SIG-M5 treated with dmso at 0.1 percent for 504 hours (cell line): ENCODE data around the gene DBNDD1.
"Not testable (repeated sequence)": the region's sequence is repeated elsewhere in the genome, so short reads cannot be mapped to it uniquely, and the experiment has no call there.

Source experiments
- DNase-seq: peaks from one replicate; lab custom pipeline; 2025; ENCODE audit not compliant: unreplicated experiment; lab: John Stamatoyannopoulos, UW

The DBNDD1 gene, protein sequence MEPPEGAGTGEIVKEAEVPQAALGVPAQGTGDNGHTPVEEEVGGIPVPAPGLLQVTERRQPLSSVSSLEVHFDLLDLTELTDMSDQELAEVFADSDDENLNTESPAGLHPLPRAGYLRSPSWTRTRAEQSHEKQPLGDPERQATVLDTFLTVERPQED

GRCh38 chr16:90018652-90019542 is at the start of gene DBNDD1:
Gene DBNDD1 (minus strand): TSS chr16:90019456. CDS start chr16:90019341, 115 bp downstream.
- DNase-seq = no peak

GRCh38 chr16:90061437-90061836 is 42.2 kb upstream of the DBNDD1 start:
- no peak for DNase-seq

GRCh38 chr16:90057738-90058173 is 38.5 kb upstream of the DBNDD1 start:
- no peak for DNase-seq

- not testable (repeated sequence) for DNase-seq
Observed at GRCh38 chr16:90056521-90056920, 37.3 kb upstream of the DBNDD1 start.

DNA sequence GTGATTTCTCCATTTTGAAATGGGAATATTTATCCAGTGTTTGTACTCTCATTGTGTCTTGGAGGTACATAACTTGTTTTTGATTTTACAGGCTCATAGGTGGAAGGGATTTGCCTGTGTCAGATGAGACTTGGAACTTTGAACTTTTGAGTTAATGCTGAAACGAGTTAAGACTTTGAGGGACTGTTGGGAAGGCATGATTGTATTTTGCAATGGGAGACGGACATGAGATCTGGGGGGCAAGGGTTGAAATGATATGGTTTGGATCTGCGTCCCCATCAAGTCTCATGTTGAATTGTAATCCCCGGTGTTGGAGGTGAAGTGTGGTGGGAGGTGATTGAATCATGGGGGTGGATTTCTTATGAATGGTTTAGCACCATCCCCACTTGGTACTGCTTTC is 36.1 kb upstream of the DBNDD1 start:
- DNase-seq = no peak

DNA sequence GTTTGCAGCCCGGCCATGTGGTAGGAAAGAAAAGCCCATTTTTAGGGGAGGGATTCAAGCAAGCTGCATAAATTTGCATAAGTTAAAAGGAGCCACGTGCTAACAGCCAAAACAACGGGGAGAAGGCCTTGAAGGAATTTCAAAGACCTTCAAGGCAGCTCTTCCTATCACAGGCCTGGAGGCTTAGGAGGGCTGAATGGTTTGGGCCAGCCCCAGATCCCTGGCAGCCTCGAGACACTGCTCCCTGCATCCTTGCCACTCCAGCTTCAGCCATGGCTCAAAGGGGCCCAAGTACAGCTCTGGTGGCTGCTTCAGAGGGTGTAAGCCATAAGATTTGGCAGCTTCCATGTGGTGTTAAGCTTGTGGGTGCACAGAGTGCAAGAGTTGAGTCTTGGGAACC is 35.3 kb upstream of the DBNDD1 start:
- no peak for DNase-seq

- DNase-seq = no peak
Observed at GRCh38 chr16:90053902-90054500, 34.7 kb upstream of the DBNDD1 start.

DNA sequence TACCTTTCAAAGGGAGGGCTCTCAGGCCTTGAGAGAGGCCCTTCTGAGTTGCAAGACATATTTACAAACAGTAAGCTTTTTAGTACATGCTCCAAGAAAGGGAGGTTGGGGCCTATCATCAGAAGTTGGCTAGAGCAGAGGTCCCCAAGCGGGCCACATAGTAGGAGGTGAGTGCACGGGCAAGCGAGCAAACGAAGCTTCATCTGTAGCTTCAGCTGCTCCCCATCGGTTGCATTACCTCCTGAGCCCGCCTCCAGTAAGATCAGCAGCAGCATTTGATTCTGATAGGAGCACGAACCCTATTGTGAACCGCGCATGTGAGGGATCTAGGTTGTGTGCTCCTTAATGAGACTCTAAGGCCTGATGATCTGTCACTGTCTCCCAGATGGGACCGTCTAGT is 31.7 kb upstream of the DBNDD1 start:
- no peak for DNase-seq

DNA sequence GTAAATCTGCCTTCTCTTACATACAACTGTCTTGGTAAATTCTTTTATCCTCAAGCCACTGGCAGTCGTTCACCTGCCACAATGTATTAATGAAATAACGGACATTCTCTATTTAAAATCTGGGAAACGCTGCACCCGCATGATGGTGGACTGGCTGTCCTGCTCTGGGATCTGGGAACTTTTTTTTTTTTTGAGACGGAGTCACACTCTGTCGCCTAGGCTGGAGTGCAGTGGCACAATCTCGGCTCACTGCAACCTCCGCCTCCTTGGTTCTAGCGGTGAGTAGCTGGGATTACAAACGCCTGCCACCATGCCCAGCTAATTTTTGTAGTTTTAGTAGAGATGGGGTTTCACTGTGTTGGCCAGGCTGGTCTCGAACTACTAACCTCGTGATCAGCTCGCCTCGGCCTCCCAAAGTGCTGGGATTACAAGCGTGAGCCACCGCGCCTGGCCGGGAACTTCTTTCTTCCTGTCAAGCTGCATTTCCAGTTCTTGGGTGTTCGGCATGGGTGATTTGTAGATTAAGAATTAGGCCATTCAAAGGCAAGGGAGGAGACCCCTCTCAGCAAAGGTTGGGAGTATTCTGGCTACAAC is 29.6 kb upstream of the DBNDD1 start:
- no peak for DNase-seq

DNA sequence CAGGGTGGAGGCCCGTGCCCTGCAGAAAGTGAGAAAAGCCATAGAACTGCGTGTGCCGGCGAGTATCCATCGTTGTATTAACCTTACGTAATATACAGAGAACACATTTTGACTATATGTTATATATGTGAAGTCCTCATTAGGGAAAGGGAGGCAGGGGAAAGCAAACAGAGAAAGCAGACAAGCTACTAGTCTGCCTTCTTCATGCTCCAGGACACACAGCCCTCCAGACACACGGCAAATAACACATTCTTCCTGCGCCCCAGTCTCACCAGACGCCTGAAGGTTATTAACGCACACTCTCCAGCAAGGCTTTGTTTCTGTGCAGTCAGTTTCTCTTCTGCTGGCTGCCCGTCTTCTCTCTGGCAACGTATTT is 29.1 kb upstream of the DBNDD1 start:
- DNase-seq = no peak

DNA sequence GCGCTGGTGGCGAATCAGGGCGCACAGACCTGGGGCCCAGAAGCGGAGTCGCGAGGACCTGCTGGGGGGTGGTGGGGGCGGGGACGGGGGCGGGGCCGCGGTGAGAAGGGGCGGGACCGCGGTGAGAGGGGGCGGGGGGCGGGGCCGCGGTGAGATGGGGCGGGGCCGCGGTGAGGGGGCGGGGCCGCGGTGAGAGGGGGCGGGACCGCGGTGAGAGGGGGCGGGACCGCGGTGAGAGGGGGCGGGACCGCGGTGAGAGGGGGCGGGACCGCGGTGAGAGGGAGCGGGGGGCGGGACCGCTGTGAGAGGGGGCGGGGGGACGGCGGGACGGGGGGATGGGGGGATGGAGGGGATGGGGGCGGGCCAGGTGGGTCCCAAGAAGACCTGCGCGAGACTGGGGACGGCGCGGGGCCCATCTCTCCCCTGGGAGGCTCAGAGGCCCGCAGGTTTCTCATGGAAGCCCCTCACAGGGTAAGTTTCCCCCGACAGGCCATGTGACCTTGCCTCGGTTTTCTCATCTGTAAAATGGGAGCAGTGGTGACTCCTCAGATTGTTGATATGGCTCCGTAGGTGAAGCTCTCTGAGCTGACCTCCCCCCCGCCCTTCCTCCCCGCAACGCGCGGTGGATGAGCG is 28.6 kb upstream of the DBNDD1 start:
- no peak for DNase-seq

DNA sequence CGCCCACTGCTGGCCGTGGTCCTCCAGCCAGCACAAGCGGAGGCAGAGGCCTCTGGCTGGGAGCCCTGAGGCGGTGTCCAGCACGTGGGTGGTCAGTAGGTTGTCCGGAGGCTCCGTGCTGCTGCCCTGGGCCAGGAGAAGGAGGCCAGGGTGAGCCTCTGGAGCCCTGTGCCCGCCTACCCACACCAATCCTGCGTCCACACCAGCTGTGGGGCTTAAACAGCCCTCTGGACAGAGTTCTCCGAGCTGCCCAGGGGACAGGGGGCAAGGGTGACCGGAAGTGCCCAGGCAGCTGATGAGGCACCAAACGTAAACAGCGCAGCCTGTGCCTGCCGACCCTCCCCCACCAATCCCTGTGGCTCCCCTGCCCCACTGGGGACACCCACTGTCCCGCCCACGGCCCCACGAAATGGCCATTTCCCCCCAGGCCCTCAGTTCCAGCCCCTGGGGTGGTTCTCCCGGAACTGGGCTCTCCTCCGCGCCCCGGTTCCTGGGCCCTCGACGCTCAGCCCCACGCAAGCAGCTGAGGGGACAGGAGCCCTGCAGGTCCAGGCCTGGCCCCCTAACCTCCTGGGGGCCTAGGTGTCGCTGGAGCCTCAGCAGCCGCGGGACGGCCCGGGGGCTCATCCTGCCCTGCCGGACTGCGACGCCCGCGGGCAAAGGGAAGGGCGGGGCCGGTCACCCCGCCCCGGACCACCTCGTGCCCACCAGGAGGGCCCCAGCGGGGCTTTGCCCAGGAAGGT is 27.9 kb upstream of the DBNDD1 start:
- DNase-seq = no peak

DNA sequence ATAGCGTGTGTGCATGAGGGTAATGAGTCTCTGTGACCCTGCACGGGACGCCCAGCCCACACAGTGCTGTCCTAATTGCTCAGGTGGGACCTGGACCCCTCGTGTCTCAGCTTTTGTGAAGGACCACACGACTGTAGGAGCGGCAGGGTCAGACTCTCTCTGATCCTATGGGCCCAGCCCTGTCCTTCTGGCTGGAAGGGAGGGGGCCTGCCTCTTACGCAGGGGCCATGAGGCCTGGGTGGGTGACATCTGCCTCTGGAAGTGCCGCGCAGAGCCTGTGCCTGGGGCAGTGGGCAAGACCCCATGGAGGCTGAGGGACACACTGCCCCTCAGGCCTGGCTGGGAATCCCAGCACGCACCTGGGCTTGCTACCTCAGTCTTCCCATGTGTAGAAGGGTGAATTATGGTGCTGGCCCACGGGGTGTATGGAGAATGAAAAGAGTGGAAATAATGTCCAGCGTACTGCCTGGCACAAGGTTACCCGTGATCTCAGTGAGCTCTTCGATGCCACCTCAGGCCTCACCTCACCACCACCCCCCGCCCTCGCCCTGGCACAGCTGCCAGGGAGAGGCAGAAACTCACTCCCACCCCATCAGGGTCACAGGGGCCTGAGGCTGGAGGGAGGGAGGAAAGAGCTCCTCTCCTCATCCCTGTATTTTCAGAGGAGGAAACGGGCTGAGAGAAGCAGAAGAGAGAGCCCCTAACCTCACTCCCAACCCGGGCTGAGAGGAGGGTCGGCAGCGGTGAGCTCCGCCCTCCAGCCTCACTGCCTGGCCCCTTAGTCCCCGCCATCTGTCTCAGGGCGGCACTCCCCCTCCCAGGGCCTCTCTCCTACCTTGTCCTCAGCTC is 27.1 kb upstream of the DBNDD1 start:
- DNase-seq = no peak

- peak; percentile 45 for DNase-seq
Observed at GRCh38 chr16:90044111-90044551, 24.9 kb upstream of the DBNDD1 start.

GRCh38 chr16:90043526-90043925 is 24.3 kb upstream of the DBNDD1 start:
- DNase-seq = no peak

- no peak for DNase-seq
Observed at GRCh38 chr16:90042946-90043514, 23.8 kb upstream of the DBNDD1 start.

DNA sequence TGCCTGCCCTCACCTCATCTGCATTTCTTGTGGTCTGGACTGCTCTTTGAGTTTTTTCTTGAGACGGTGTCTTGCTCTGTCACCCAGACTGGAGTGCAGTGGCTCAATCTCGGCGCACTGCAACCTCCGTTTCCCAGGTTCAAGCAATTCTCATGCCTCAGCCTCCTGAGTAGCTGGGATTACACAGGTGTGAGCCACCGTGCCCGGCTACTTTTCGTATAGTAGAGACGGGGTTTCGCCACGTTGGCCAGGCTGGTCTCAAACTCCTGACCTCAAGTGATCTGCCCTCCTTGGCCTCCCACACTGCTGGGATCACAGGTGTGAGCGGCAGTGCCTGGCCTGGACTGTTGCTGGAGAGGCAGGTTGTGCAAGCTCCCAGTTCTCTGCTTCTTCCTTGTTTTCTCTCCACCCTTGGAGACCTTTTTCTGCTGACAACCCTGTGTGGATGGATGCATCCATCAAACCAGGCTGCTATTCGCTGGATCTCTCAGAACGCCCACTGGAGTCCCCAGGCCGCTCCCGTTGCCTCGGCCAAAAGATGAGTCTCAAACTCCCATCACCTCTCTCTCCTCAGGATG is 22.7 kb upstream of the DBNDD1 start:
- DNase-seq = no peak

DNA sequence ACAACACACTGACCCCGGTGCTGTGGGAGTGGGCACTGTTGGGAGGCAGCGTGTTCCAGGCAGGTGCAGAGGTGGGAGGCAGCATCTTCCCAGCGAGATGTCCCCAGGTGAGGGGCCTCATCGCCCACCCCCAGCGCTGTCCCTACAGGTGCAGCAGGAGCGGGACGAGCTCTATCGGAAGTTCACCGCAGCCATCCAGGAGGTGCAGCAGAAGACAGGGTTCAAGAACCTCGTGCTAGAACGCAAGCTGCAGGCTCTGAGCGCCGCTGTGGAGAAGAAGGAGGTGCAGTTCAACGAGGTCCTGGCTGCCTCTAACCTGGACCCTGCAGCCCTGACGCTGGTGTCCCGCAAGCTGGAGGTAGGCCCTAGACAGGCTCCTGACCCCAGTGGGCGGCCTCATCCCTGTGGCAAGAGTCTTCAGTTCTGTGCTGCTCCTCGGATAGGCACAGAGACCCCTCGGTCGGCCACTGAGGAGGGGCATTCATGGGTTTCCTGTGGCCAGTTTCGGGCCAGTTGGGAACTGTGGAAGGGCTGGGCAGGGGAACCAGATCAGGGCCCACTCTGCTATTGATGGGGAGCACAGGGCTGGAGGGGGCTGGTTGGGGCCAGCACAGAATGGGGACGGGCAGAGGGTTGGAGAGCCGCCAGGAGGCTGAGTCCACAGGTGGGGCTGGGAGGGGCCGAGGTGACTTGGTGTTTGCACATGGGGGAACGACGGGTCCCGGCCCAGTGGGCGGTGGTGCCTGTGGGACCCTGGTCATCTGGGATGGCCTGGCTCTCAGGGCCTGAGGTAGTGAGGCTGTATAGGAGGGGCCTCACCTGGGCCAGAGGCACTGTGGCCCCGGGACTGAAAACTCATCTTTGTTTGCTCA is 21.1 kb upstream of the DBNDD1 start:
- DNase-seq = no peak
